Activated T-cell treated with anti-CD3 and anti-CD28 coated beads, Interleukin-2, amount 50 U/mL, for 24 hours (primary cell): ENCODE measurements around the gene LTBP3.

ENCODE experiments used
- DNase-seq: peaks from one replicate; pipeline ENCODE4 v3.0.0-alpha.2; 2020
- H3K27ac Mint-ChIP-seq: 2 replicates; pipeline ENCODE4 v1.8.0; 2020; ENCODE audit warnings: mild to moderate bottlenecking, mixed read lengths
- H3K27me3 Mint-ChIP-seq: 2 replicates; pipeline ENCODE4 v1.8.0; 2020; ENCODE audit warnings: mixed read lengths
- H3K36me3 Mint-ChIP-seq: 2 replicates; pipeline ENCODE4 v1.8.0; 2020; ENCODE audit warnings: low read depth, mixed read lengths
- H3K4me1 Mint-ChIP-seq: 2 replicates; pipeline ENCODE4 v1.8.0; 2020; ENCODE audit warnings: low read depth, mixed read lengths
- H3K4me3 Mint-ChIP-seq: 2 replicates; pipeline ENCODE4 v1.8.0; 2020; ENCODE audit warnings: mild to moderate bottlenecking, moderate library complexity, mixed read lengths
- H3K9me3 Mint-ChIP-seq: 2 replicates; pipeline ENCODE4 v1.8.0; 2020; ENCODE audit warnings: mixed read lengths

LTBP3 gene

DNA sequence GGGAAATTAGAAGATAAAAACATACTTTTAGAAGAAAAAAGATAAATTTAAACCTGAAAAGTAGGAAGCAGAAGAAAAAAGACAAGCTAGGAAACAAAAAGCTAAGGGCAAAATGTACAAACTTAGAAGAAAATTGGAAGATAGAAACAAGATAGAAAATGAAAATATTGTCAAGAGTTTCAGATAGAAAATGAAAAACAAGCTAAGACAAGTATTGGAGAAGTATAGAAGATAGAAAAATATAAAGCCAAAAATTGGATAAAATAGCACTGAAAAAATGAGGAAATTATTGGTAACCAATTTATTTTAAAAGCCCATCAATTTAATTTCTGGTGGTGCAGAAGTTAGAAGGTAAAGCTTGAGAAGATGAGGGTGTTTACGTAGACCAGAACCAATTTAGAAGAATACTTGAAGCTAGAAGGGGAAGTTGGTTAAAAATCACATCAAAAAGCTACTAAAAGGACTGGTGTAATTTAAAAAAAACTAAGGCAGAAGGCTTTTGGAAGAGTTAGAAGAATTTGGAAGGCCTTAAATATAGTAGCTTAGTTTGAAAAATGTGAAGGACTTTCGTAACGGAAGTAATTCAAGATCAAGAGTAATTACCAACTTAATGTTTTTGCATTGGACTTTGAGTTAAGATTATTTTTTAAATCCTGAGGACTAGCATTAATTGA lies 58.3 kb downstream of the LTBP3 start:
- peaks cover 35% of the 10 kb centered on the region for H3K4me1 Mint-ChIP-seq
- no peak for DNase-seq
- H3K9me3 Mint-ChIP-seq: no peaks in the 10 kb centered on the region
- H3K27me3 Mint-ChIP-seq: no peaks in the 10 kb centered on the region
- H3K36me3 Mint-ChIP-seq: peaks cover 8% of the 10 kb centered on the region
- H3K27ac Mint-ChIP-seq: no peak overlapping the region
- no peak overlapping the region for H3K4me3 Mint-ChIP-seq

DNA sequence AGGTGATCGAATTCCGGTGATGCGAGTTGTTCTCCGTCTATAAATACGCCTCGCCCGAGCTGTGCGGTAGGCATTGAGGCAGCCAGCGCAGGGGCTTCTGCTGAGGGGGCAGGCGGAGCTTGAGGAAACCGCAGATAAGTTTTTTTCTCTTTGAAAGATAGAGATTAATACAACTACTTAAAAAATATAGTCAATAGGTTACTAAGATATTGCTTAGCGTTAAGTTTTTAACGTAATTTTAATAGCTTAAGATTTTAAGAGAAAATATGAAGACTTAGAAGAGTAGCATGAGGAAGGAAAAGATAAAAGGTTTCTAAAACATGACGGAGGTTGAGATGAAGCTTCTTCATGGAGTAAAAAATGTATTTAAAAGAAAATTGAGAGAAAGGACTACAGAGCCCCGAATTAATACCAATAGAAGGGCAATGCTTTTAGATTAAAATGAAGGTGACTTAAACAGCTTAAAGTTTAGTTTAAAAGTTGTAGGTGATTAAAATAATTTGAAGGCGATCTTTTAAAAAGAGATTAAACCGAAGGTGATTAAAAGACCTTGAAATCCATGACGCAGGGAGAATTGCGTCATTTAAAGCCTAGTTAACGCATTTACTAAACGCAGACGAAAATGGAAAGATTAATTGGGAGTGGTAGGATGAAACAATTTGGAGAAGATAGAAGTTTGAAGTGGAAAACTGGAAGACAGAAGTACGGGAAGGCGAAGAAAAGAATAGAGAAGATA lies 59.0 kb downstream of the LTBP3 start, which contains the start of gene MALAT1:
Gene MALAT1, plus strand, starts transcription at position 69 of the 736 bp plus-strand sequence.
- Mint-ChIP-seq H3K36me3 (peaks cover 8% of the 10 kb centered on the region), H3K27ac (no peak within 1 kb of the TSS), H3K9me3 (no peaks in the 10 kb centered on the region), H3K27me3 (no peaks in the 10 kb centered on the region), H3K4me1 (peaks cover 35% of the 10 kb centered on the region), H3K4me3 (no peak within 1 kb of the TSS)
- peak; percentile 96 for DNase-seq

DNA sequence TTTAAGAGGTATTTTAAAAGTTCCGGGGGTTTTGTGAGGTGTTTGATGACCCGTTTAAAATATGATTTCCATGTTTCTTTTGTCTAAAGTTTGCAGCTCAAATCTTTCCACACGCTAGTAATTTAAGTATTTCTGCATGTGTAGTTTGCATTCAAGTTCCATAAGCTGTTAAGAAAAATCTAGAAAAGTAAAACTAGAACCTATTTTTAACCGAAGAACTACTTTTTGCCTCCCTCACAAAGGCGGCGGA lies 59.5 kb downstream of the LTBP3 start:
- no peak for DNase-seq
- Mint-ChIP-seq H3K4me1 (peaks cover 37% of the 10 kb centered on the region), H3K27ac (no peak overlapping the region), H3K9me3 (no peaks in the 10 kb centered on the region), H3K36me3 (peaks cover 8% of the 10 kb centered on the region), H3K4me3 (no peak overlapping the region), H3K27me3 (no peaks in the 10 kb centered on the region)

DNA sequence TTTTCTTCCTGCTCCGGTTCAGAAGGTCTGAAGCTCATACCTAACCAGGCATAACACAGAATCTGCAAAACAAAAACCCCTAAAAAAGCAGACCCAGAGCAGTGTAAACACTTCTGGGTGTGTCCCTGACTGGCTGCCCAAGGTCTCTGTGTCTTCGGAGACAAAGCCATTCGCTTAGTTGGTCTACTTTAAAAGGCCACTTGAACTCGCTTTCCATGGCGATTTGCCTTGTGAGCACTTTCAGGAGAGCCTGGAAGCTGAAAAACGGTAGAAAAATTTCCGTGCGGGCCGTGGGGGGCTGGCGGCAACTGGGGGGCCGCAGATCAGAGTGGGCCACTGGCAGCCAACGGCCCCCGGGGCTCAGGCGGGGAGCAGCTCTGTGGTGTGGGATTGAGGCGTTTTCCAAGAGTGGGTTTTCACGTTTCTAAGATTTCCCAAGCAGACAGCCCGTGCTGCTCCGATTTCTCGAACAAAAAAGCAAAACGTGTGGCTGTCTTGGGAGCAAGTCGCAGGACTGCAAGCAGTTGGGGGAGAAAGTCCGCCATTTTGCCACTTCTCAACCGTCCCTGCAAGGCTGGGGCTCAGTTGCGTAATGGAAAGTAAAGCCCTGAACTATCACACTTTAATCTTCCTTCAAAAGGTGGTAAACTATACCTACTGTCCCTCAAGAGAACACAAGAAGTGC lies 60.0 kb downstream of the LTBP3 start:
- Mint-ChIP-seq H3K9me3 (no peaks in the 10 kb centered on the region), H3K27me3 (no peaks in the 10 kb centered on the region), H3K4me3 (no peak overlapping the region), H3K36me3 (peaks cover 8% of the 10 kb centered on the region), H3K27ac (no peak overlapping the region), H3K4me1 (peaks cover 40% of the 10 kb centered on the region)
- peak; percentile 80 for DNase-seq

DNA sequence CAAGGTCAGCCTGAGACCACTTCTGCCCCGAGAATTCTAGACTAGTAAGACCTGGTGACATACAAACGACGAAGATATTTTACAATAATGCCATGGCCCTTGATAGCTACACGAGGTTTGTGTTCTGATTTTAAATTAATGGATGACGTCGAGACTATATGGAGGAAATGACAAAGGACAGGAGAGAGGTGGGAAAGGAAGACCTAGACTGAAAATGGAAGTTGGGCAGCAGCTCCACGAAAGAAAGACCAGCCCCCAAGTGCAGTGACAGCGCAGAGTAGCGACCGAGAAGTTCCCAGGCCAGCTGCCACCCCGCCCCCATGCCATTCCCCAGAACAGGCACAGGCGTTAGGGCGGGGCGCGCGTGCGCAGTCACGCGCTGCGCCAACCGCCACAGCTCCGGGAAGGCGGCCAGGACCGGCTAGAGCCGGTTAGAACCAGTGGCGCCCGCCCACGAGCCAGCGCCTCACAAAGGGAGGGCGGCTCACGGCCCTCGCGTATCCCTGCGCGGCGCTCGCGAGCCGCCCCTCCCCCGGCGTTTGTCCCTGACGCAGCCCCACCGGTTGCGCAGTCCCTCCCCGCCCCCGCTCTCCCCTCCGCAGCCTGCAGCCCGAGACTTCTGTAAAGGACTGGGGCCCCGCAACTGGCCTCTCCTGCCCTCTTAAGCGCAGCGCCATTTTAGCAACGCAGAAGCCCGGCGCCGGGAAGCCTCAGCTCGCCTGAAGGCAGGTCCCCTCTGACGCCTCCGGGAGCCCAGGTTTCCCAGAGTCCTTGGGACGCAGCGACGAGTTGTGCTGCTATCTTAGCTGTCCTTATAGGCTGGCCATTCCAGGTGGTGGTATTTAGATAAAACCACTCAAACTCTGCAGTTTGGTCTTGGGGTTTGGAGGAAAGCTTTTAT lies 60.8 kb downstream of the LTBP3 start:
- Mint-ChIP-seq H3K4me1 (peaks cover 47% of the 10 kb centered on the region), H3K36me3 (peaks cover 8% of the 10 kb centered on the region), H3K4me3 (no peak overlapping the region), H3K9me3 (no peaks in the 10 kb centered on the region), H3K27ac (no peak overlapping the region), H3K27me3 (no peaks in the 10 kb centered on the region)
- peak; percentile 99 for DNase-seq

DNA sequence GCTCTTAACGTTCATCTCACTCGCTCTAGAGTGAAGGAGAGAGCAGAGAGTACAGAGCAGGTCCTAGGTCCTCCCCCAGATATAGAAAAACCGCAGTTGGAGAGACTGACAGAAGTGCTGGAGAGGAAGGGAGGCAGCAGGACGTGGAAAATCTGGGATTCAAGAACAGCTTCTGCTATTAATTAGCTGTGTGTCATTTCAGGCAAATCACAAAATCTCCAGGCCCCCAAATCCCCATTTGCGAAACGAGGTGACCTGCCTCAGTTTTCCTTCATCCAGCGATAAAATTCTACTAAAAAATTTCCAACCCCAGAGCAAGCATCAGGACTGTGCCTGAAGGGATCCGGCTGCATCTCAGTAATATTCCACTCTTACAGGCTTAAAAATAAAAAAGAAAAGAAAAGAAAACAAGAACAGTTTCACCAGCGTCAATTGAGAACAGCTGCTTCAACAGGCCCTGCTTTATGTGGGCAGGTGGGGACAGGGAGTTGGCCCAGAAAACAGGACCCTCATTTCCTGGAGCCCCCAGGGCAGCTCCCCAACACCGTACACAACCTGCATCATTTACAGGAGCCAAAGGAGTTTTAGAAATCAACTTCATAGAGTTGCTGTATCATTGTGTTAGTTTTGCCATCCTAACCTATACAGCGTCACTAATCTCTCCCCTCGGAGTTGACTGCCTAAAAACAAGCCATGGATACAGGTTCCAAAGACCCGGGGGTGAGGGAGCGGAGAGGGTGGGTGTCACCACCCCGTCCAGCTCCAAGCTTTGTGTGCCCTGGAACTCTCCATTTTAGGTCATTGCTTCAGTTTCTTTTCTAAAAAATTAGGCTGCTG lies 61.6 kb downstream of the LTBP3 start:
- peak; percentile 59 for DNase-seq
- Mint-ChIP-seq H3K4me1 (peaks cover 56% of the 10 kb centered on the region), H3K27me3 (no peaks in the 10 kb centered on the region), H3K36me3 (peaks cover 8% of the 10 kb centered on the region), H3K4me3 (no peak overlapping the region), H3K9me3 (no peaks in the 10 kb centered on the region), H3K27ac (no peak overlapping the region)

DNA sequence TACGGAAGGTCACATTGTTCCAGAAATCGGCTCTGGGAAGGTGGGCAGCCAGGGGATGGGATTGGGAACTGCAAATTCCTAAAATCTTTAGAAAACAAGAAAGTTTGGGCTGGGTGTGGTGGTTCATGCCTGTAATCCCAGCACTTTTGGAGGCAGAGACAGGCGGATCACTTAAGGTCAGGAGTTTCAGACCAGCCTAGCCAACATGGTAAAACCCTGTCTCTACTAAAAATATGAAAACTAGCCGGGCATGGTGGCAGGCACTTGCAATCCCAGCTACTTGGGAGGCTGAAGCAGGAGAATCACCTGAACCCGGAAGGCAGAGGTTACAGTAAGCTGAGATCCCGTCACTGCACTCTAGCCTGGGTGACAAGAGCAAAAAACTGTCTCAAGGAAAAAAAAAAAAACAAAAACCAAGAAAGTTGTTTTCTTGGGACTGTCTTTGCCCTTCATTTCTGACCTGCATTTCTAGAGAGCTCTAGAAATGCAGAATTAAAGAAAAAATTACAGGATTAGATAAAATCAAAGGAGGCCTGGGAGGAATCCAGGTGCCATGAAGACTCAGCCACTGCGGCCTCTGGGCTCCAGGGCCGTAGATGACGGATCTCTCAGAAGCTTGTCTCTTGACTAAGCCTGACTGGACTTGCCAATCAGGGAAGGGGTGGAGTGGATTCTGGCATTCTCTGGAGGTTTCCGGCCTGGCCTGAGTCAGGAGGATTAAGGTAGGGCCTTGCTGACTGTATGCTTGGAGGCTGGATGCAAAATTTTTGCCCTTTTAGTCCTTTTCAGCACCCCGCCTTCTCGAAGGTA lies 64.6 kb downstream of the LTBP3 start:
- peaks cover 69% of the 10 kb centered on the region for H3K4me1 Mint-ChIP-seq
- H3K27ac Mint-ChIP-seq: peak overlapping the region; percentile 94
- peaks cover 8% of the 10 kb centered on the region for H3K36me3 Mint-ChIP-seq
- no peak for DNase-seq
- no peaks in the 10 kb centered on the region for H3K27me3 Mint-ChIP-seq
- peak overlapping the region; percentile 65 for H3K4me3 Mint-ChIP-seq
- H3K9me3 Mint-ChIP-seq: no peaks in the 10 kb centered on the region

DNA sequence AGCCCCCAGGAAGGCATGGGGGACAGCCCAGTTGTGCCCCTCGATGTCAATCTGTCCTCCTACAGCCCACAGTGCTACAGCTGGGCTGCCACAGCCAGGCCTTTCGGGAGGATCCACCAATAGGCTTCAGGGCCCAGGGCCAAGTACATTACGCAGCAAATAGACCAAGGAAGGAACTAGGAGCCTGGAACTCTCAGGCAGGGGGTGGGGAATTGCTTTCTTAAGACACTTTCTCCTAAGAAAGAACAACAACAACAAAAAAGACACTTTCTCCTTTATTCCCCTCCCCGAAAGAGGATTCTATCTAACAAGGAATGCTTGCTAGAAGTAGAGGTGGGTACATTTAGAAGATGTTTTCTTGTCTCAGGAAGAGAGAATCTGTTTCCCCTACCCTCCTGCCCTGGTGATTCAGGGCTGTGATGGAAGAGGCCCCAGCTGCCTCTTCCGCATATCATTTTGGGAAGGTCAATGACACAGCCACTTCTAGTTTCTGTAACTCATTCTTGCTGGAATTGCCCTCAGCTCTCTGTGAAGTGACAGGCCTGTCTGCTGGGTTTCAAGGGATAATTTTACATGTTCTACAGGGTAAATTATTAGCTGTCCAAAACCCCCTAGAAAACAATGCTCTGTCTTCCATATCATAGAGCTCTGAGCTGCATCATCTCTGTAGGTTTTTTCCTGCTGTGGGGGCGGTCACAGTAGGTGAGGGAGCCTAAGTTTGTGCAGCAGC lies 65.4 kb downstream of the LTBP3 start:
- no peak for DNase-seq
- Mint-ChIP-seq H3K27ac (peak overlapping the region; percentile 94), H3K27me3 (no peaks in the 10 kb centered on the region), H3K36me3 (peaks cover 2% of the 10 kb centered on the region), H3K4me1 (peaks cover 76% of the 10 kb centered on the region), H3K9me3 (no peaks in the 10 kb centered on the region), H3K4me3 (peak overlapping the region; percentile 65)

DNA sequence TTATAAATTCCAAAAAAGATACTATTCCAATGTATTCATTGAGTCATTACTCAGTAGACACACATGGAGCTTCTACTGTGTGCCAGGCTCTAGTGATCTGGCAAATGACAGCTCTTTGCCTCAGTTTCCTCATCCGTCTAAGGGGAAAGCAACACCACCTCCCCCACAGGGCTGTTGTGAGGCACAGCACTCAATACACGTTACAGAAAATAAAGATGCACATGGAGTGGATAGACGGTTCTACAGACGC lies 65.8 kb downstream of the LTBP3 start:
- Mint-ChIP-seq H3K36me3 (no peaks in the 10 kb centered on the region), H3K27me3 (no peaks in the 10 kb centered on the region), H3K27ac (peak overlapping the region; percentile 94)

DNA sequence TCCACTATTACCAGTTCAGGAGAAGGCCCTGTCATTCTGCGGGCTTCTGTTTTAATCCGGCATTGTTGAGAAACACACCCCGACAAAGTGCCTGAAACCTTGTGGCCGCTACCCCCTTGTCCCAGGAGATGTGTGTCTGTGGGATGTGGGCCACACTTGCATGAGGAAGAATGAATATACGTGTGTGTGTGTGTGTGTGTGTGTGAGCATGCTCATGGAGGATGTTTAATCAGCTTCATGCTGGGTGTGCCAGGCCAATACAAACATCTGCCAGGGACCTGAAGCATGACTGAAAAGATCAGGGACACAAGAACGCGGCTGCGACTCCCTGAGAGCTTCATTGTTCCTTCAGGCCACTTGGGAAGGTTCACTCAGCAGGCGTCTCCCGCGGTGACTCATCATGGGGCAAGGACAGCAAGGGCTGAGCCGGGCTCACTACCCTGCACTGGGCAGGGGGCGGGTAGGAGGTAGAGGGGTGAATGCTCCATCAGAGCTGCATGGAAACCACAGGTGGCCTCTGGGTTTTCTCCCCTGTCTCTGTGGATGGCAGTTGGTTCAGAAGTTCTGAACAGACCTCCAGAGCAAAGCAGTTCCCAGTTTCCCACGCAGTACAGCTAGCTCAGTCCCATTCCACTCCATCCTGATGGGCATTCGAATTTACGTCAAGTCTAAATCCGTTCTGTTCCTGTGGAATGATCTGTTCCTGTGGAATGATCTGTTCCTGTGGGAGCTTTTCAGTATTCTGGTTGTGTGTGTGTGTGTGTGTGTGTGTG lies 66.4 kb downstream of the LTBP3 start:
- Mint-ChIP-seq H3K4me1 (peaks cover 80% of the 10 kb centered on the region), H3K9me3 (no peaks in the 10 kb centered on the region), H3K36me3 (no peaks in the 10 kb centered on the region), H3K27me3 (no peaks in the 10 kb centered on the region), H3K4me3 (no peak overlapping the region), H3K27ac (peak overlapping the region; percentile 94)
- DNase-seq: no peak

More for the DNA sequence above, 65.8 kb downstream of the LTBP3 start:
- no peak for DNase-seq
- Mint-ChIP-seq H3K4me1 (peaks cover 80% of the 10 kb centered on the region), H3K4me3 (peak overlapping the region; percentile 65), H3K9me3 (no peaks in the 10 kb centered on the region)

DNA sequence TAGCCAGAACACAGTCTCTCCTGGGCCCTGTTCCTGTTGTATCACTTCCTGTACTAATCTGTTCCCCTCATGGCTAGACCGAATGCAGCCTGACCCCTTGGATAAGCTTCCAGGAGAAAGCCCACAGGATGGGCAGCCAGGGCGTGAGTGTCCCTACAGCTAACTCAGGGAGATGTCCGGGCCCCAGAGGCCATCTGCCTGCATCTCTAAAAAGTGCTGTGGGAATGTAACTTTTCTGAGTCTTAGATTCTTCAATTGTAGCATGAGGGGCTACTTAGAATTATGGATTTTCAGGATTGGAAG lies 67.0 kb downstream of the LTBP3 start:
- Mint-ChIP-seq H3K27me3 (no peaks in the 10 kb centered on the region), H3K9me3 (no peaks in the 10 kb centered on the region), H3K27ac (peak overlapping the region; percentile 94), H3K4me1 (peaks cover 74% of the 10 kb centered on the region), H3K4me3 (no peak overlapping the region), H3K36me3 (no peaks in the 10 kb centered on the region)
- DNase-seq: no peak

DNA sequence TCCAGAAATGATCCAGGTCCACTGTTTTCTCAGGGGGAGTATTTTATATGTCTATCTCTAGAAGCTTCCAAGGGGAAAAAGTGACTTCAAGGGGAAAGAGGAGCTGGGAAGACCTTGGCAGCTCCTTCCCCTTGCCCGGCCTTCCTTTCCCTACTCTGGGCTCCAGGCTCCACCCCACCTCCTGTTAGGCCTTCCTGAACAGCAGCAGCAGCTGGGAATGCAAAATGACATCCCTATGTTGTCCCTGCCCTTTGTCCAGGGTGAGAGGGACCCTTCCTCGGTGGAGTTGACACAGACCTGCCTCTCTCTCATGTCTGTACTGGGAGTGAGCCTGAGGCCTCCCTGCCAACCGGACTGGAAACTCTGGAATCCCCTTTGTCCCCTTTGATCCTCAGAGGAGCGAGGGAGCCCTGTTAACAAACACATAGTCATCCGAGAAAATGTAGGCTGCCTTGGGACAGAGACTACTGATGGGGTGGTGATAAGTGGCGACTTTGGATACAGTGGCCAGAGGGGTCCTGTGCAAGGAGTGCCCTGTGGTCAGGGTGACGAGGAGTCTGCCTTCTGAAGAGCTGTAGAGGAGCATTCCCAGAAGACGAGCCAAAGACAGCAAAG lies 68.3 kb downstream of the LTBP3 start:
- no peak for DNase-seq
- Mint-ChIP-seq H3K36me3 (no peaks in the 10 kb centered on the region), H3K27ac (no peak overlapping the region), H3K4me3 (no peak overlapping the region), H3K4me1 (peaks cover 71% of the 10 kb centered on the region), H3K9me3 (no peaks in the 10 kb centered on the region), H3K27me3 (no peaks in the 10 kb centered on the region)
